ENCODE data around the gene HERC3.

- TF ChIP-seq, protein P1, sequence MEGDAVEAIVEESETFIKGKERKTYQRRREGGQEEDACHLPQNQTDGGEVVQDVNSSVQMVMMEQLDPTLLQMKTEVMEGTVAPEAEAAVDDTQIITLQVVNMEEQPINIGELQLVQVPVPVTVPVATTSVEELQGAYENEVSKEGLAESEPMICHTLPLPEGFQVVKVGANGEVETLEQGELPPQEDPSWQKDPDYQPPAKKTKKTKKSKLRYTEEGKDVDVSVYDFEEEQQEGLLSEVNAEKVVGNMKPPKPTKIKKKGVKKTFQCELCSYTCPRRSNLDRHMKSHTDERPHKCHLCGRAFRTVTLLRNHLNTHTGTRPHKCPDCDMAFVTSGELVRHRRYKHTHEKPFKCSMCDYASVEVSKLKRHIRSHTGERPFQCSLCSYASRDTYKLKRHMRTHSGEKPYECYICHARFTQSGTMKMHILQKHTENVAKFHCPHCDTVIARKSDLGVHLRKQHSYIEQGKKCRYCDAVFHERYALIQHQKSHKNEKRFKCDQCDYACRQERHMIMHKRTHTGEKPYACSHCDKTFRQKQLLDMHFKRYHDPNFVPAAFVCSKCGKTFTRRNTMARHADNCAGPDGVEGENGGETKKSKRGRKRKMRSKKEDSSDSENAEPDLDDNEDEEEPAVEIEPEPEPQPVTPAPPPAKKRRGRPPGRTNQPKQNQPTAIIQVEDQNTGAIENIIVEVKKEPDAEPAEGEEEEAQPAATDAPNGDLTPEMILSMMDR (IDR thresholded peaks at IDR 0.05) = no peak
- TF ChIP-seq POLR2A (IDR thresholded peaks at IDR 0.05) = no peak
Observed at GRCh38 chr4:88750369-88750768, 158.1 kb downstream of the HERC3 start.

Data from testis (tissue), 2 donors.